Upper lobe of left lung (tissue), 4 donors: Measurements from ENCODE around the gene XXYLT1.

Source experiments
- CTCF ChIP-seq, 6 experiments: fragments of 450-650 bp in 4 of 6; fragments of 200-600 bp in 2 of 6; sonication (generic) in 2 of 6; IDR thresholded peaks; one replicate each; pipeline ENCODE4 v1.5.1; 2016 to 2019; ENCODE audit warnings: antibody characterized with exemption in 6 of 6
- EP300 ChIP-seq, 4 donors: sonication (generic); formaldehyde crosslinking; IDR thresholded peaks; one replicate each; pipeline ENCODE4 v1.5.1; 2017; ENCODE audit warnings: antibody characterized with exemption in 4 of 4, control low read depth in 2 of 4
- POLR2A ChIP-seq, 4 donors: fragments of 450-650 bp; IDR thresholded peaks; one replicate each; pipeline ENCODE4 v1.5.1; 2016 to 2017; ENCODE audit warnings: antibody characterized with exemption in 4 of 4, mild to moderate bottlenecking in 2 of 4

- TF ChIP-seq POLR2A (IDR thresholded peaks at IDR 0.05) (no peak), EP300 (IDR thresholded peaks at IDR 0.05) (no peak), CTCF (IDR thresholded peaks at IDR 0.05) (no peak)
These were observed 193.9 kb downstream of the XXYLT1 start for GRCh38 chr3:195076981-195077610.
